Retinal pigment epithelial cell (primary cell): ENCODE data around the gene BHLHE40.

ENCODE experiments used
- DNase-seq: peaks from one replicate; pipeline ENCODE4 v3.0.0-alpha.2; 2010; ENCODE audit warnings: low read depth
- H3K4me3 ChIP-seq: 2 replicates; pipeline ENCODE4 v1.5.1; 2011; ENCODE audit warnings: mild to moderate bottlenecking, low read length, control low read depth, moderate library complexity
- TF ChIP-seq, protein P1 (sequence below): conservative IDR thresholded peaks from 2 replicates; pipeline ENCODE4 v1.5.1; 2011; ENCODE audit warnings: low read depth, low read length, control low read depth, inconsistent platforms

The BHLHE40 gene

DNA sequence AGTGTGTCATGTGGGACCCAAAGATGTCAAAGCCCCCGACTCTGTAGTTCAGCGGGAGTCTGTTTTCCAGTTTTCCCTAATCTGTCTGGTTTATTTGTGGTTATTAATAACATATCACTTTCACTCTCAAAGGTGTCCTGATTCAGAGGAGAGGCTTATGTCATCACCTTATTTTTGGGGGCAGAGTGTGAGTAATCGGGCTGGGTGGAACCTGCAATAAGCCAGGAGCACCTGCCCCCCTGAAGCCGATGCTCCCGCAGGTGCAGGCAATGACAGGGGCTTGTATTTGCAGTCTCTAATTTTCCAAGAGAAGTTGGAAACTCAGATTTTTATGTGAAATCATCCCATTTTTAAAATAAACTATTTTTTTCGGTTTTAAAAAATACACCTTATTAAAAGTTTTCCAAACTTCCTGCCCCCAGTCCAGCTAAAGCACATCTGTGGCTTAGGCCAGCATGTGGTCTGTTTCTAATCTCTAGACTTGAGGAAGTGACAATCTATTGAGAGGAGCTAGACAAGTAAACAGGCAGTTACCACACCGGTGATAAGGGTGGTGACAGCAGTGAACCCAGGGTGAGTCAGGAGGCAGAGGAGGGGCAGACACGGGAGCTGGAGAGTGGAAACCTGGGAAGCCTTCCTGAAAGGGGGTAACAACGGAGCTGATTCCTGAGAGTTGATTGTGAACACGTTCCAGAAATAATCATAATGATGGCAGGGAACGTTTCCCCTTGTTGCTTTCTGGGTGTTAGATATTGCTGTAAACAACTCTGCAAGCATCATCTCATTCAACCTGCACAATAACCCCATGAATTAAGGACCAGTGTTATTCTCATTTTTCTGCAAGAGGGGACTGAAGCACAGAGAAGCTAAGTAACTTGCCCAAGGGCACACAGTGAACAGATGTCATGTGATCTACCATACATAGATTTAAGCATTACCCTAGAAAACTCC, 37.2 kb downstream of the BHLHE40 start:
- no peak overlapping the region for H3K4me3 ChIP-seq
- DNase-seq: peak; percentile 43
- TF ChIP-seq, protein P1, sequence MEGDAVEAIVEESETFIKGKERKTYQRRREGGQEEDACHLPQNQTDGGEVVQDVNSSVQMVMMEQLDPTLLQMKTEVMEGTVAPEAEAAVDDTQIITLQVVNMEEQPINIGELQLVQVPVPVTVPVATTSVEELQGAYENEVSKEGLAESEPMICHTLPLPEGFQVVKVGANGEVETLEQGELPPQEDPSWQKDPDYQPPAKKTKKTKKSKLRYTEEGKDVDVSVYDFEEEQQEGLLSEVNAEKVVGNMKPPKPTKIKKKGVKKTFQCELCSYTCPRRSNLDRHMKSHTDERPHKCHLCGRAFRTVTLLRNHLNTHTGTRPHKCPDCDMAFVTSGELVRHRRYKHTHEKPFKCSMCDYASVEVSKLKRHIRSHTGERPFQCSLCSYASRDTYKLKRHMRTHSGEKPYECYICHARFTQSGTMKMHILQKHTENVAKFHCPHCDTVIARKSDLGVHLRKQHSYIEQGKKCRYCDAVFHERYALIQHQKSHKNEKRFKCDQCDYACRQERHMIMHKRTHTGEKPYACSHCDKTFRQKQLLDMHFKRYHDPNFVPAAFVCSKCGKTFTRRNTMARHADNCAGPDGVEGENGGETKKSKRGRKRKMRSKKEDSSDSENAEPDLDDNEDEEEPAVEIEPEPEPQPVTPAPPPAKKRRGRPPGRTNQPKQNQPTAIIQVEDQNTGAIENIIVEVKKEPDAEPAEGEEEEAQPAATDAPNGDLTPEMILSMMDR: no peak

DNA sequence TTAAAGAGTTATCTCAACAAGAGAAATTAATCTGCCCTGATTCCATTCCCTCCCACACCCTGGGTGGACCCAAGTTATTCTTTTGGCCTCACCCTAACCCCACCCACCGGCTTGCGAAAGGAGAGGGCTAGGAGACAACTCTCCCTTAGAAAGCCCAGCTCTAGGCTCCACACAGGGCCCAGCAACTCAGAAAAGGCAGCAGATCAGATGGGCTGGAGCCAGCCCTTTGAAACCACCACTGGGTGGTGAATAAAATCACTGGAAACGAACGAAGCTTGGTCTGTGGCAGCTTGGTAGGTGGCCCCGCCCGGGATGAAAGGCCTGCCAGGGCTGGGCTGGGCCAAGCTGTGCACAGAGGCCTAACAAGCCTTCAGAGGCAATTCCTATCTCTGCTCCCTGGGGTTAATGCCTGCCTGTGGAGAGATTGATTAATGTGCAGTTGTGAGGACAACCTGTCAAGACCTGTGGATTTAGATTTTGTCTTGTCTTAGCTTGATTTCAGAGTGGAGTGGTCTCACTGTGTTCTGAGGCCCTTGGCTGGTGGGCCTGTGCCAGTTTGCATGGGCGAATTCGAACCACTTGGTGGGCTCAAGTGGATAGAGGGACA, 38.8 kb downstream of the BHLHE40 start:
- peak; percentile 46 for DNase-seq
- TF ChIP-seq, protein P1: no peak
- no peak overlapping the region for H3K4me3 ChIP-seq

DNA sequence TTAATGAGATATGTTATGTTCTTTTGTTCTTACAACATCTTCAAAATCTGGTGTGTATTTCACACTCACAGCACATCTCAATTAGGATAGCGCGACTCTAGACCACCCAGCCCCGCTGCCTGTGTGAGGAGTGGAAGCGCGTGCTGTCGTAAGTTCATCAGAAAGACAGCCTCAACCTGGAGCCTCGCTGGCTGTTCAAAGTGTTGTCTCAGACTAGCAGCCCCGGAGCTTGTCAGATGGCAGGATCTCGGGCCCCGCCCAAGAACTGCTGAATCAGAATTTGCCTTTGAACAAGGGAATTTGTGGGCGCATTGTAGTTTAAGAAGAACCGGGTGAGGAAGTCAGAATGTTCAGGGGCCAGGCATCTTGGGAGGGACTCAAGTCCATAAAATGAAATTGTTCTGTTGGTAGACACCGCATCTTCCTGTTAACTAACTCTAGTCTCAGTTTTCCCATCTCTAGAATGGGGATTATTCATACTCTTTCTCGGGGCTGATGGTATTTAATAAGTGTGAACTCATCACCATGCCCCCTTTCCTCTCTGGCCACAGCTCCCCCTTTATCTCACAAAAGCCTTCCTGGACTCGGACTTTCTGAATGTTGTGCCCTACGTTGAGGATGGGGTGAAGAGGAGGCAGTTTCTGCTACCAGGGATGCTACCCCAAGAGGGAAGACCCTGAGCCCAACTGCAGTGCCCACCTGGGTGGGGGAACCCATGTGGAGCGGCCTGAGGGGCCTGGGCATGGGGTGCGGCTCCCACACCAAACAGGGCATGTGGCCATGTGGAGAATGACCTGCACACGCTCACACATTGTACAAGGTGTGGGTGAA, 40.4 kb downstream of the BHLHE40 start:
- no peak overlapping the region for H3K4me3 ChIP-seq
- TF ChIP-seq, protein P1: no peak
- DNase-seq: no peak

DNA sequence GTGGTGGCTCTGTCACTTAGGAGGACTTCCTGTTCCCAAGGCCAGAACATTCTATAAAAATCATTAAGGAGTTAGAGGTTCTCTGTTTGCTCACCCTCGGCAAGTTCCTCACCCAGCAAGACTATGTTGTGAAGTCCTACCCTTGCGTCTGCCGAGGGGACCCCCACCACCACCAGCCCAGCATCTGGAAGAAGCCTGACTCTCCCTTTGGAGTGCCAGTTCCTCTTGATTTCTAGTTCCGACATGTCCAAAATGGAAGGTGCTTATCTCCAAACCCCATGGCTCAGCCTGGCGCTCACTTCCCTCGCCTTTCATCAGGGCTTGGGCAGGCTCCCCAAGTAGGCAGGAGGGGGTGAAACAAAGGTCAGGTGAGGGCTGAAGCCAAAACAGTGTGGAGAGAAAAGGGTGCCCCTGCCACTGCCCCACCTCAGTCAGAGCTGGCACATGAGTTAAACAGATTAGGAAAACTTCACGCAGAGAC, 41.0 kb downstream of the BHLHE40 start:
- no peak for DNase-seq
- TF ChIP-seq, protein P1: no peak
- no peak overlapping the region for H3K4me3 ChIP-seq

DNA sequence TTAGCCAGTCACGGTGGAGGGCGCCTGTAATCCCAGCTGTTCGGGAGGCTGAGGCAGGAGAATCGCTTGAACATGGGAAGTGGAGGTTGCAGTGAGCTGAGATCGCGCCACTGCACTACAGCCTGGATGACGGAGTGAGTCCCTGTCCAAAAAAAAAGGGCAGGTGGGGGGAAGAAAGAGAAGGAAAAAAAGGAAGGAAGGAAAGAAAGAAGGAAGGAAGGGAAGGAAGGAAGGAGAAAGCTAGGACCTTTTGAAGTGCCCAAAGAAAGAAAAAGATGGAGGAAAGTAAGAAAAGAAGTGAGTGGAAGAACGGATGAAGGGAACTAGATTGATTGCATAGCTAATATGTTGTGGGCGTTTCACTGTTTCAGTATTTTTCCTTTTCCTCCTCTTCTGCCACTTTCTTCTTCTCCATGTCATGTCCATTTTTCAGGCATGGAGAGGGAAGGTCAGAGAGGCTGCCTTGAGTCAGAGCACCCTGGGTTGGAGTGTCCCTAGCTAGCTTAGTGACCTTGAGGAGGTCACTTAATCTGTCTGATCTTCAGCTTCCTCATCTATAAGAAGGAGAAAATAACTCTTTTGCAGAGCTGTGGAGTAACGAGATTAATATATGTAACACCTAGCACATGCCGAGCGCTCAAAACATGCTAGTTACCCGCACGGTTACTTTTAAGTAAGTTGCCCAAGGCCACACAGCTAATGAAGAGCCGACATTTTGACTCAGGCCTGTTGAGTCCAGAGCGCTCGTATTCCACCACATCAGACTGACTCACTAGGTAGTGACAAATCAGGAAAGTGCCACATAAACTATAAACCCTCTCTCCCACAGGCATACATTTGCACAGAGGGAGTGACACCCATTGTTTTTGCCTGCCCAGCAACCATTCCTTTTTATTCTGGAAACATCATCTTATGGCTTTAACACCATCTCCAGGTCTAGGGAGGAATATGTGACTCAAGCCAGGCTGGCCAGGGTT, 42.2 kb downstream of the BHLHE40 start:
- TF ChIP-seq, protein P1: no peak
- peak; percentile 41 for DNase-seq
- no peak overlapping the region for H3K4me3 ChIP-seq
